ENCODE measurements around the gene DLG2. TPM values are rescaled to one million over a fixed set of nuclear protein-coding genes. Genes with fewer than 3 reads are reported as not detected.

Gene DLG2
- polyA plus RNA-seq, 1 donor = 8.1 TPM

- no peak overlapping the region for H3K4me3 ChIP-seq (ENCODE audit: low read length)
- no peaks in the 10 kb centered on the region for H3K36me3 ChIP-seq (ENCODE audit: control insufficient read depth, insufficient read depth, low read length)
- no peaks in the 10 kb centered on the region for H3K27me3 ChIP-seq (ENCODE audit: control insufficient read depth, insufficient read depth, low read length)
- no peak overlapping the region for H3K27ac ChIP-seq (ENCODE audit: low read length)
- no peaks in the 10 kb centered on the region for H3K4me1 ChIP-seq (ENCODE audit: control insufficient read depth, insufficient read depth, low read length)
- DNase-seq = no peak
- no peaks in the 10 kb centered on the region for H3K9me3 ChIP-seq (ENCODE audit: control insufficient read depth, low read depth, low read length)
Observed at GRCh38 chr11:84626256-84626655, 1000.9 kb downstream of the DLG2 start.

GRCh38 chr11:84612645-84613044, 1014.5 kb downstream of the DLG2 start:
- Histone ChIP-seq H3K27ac (ENCODE audit: low read length) (no peak overlapping the region), H3K4me3 (ENCODE audit: low read length) (no peak overlapping the region), H3K9me3 (ENCODE audit: control insufficient read depth, low read depth, low read length) (no peaks in the 10 kb centered on the region), H3K4me1 (ENCODE audit: control insufficient read depth, insufficient read depth, low read length) (no peaks in the 10 kb centered on the region), H3K27me3 (ENCODE audit: control insufficient read depth, insufficient read depth, low read length) (no peaks in the 10 kb centered on the region), H3K36me3 (ENCODE audit: control insufficient read depth, insufficient read depth, low read length) (no peaks in the 10 kb centered on the region)
- 100% methylated on average over 1 of the region's 2 CpGs for WGBS (ENCODE audit: insufficient coverage, low lambda C conversion rate)
- DNase-seq = no peak

DNA sequence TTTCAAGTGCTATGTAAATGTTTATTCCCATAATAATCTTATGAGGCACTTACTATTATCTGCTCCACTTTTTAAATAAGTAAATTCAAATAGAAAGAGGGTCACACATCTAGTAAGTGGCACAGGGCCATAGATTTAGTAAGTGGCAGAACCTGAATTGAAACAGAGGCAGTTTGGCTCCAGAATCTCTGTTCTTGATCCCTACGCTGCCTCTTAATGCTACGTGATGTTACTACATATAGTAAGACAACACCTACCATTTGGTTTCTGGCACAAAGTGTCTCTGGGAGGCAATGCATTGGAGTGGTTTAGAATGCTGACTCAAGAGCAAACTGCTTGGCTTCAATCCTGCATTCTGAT, 1018.3 kb downstream of the DLG2 start:
- no peak for DNase-seq
- 100% methylated on average over 2 of the region's 2 CpGs for WGBS (ENCODE audit: insufficient coverage, low lambda C conversion rate)
- no peaks in the 10 kb centered on the region for H3K27me3 ChIP-seq (ENCODE audit: control insufficient read depth, insufficient read depth, low read length)
- no peak overlapping the region for H3K27ac ChIP-seq (ENCODE audit: low read length)
- H3K4me3 ChIP-seq (ENCODE audit: low read length) = no peak overlapping the region
- H3K36me3 ChIP-seq (ENCODE audit: control insufficient read depth, insufficient read depth, low read length) = no peaks in the 10 kb centered on the region
- H3K4me1 ChIP-seq (ENCODE audit: control insufficient read depth, insufficient read depth, low read length) = no peaks in the 10 kb centered on the region
- no peaks in the 10 kb centered on the region for H3K9me3 ChIP-seq (ENCODE audit: control insufficient read depth, low read depth, low read length)

- no peak overlapping the region for H3K27ac ChIP-seq (ENCODE audit: low read length)
- H3K4me3 ChIP-seq (ENCODE audit: low read length) = no peak overlapping the region
- H3K9me3 ChIP-seq (ENCODE audit: control insufficient read depth, low read depth, low read length) = no peaks in the 10 kb centered on the region
- no peaks in the 10 kb centered on the region for H3K27me3 ChIP-seq (ENCODE audit: control insufficient read depth, insufficient read depth, low read length)
- 80% methylated on average over 1 of the region's 5 CpGs for WGBS (ENCODE audit: insufficient coverage, low lambda C conversion rate)
- no peaks in the 10 kb centered on the region for H3K4me1 ChIP-seq (ENCODE audit: control insufficient read depth, insufficient read depth, low read length)
- no peak for DNase-seq
- no peaks in the 10 kb centered on the region for H3K36me3 ChIP-seq (ENCODE audit: control insufficient read depth, insufficient read depth, low read length)
Observed at GRCh38 chr11:84607975-84608836, 1018.9 kb downstream of the DLG2 start.

DNA sequence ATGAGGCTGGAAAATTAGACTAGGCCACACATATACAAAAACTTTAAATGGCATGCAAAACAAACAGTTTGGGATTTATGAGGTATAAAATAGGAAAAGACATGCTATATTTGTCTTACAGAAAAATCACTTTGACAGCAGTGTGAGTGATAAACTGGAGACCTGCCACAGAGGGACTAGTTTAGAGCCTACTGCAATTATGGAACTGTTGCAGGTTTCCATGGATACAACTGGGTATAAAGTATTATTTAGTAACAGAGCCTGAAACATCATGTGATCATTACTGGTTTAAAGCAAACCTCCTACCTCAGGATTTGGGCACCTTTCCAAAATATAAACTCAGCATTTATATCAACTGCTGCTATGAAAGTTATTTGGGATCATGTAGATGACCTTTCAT, 1032.5 kb downstream of the DLG2 start:
- H3K4me1 ChIP-seq (ENCODE audit: control insufficient read depth, insufficient read depth, low read length) = no peaks in the 10 kb centered on the region
- H3K27me3 ChIP-seq (ENCODE audit: control insufficient read depth, insufficient read depth, low read length) = no peaks in the 10 kb centered on the region
- DNase-seq = no peak
- H3K36me3 ChIP-seq (ENCODE audit: control insufficient read depth, insufficient read depth, low read length) = no peaks in the 10 kb centered on the region
- no peak overlapping the region for H3K27ac ChIP-seq (ENCODE audit: low read length)
- H3K4me3 ChIP-seq (ENCODE audit: low read length) = no peak overlapping the region
- no peaks in the 10 kb centered on the region for H3K9me3 ChIP-seq (ENCODE audit: control insufficient read depth, low read depth, low read length)

GRCh38 chr11:84590106-84590505, 1037.0 kb downstream of the DLG2 start:
- Histone ChIP-seq H3K27ac (ENCODE audit: low read length) (no peak overlapping the region), H3K9me3 (ENCODE audit: control insufficient read depth, low read depth, low read length) (no peaks in the 10 kb centered on the region), H3K27me3 (ENCODE audit: control insufficient read depth, insufficient read depth, low read length) (no peaks in the 10 kb centered on the region), H3K4me1 (ENCODE audit: control insufficient read depth, insufficient read depth, low read length) (no peaks in the 10 kb centered on the region), H3K36me3 (ENCODE audit: control insufficient read depth, insufficient read depth, low read length) (no peaks in the 10 kb centered on the region), H3K4me3 (ENCODE audit: low read length) (no peak overlapping the region)
- WGBS (ENCODE audit: insufficient coverage, low lambda C conversion rate) = 47% methylated on average over 2 of the region's 2 CpGs
- DNase-seq = no peak

- DNase-seq = no peak
- Histone ChIP-seq H3K9me3 (ENCODE audit: control insufficient read depth, low read depth, low read length) (no peaks in the 10 kb centered on the region), H3K4me1 (ENCODE audit: control insufficient read depth, insufficient read depth, low read length) (no peaks in the 10 kb centered on the region), H3K36me3 (ENCODE audit: control insufficient read depth, insufficient read depth, low read length) (no peaks in the 10 kb centered on the region), H3K4me3 (ENCODE audit: low read length) (no peak overlapping the region), H3K27ac (ENCODE audit: low read length) (no peak overlapping the region), H3K27me3 (ENCODE audit: control insufficient read depth, insufficient read depth, low read length) (no peaks in the 10 kb centered on the region)
- WGBS (ENCODE audit: insufficient coverage, low lambda C conversion rate) = 33% methylated on average over 1 of the region's 4 CpGs
Observed at GRCh38 chr11:84588131-84588829, 1038.9 kb downstream of the DLG2 start.

GRCh38 chr11:84583106-84583505, 1044.0 kb downstream of the DLG2 start:
- no peak for DNase-seq
- WGBS (ENCODE audit: insufficient coverage, low lambda C conversion rate) = 100% methylated on average over 1 of the region's 1 CpG
- H3K36me3 ChIP-seq (ENCODE audit: control insufficient read depth, insufficient read depth, low read length) = no peaks in the 10 kb centered on the region
- no peaks in the 10 kb centered on the region for H3K27me3 ChIP-seq (ENCODE audit: control insufficient read depth, insufficient read depth, low read length)
- no peaks in the 10 kb centered on the region for H3K9me3 ChIP-seq (ENCODE audit: control insufficient read depth, low read depth, low read length)
- H3K27ac ChIP-seq (ENCODE audit: low read length) = no peak overlapping the region
- no peaks in the 10 kb centered on the region for H3K4me1 ChIP-seq (ENCODE audit: control insufficient read depth, insufficient read depth, low read length)
- H3K4me3 ChIP-seq (ENCODE audit: low read length) = no peak overlapping the region

GRCh38 chr11:84581083-84581482, 1046.1 kb downstream of the DLG2 start:
- Histone ChIP-seq H3K36me3 (ENCODE audit: control insufficient read depth, insufficient read depth, low read length) (no peaks in the 10 kb centered on the region), H3K9me3 (ENCODE audit: control insufficient read depth, low read depth, low read length) (no peaks in the 10 kb centered on the region)

DNA sequence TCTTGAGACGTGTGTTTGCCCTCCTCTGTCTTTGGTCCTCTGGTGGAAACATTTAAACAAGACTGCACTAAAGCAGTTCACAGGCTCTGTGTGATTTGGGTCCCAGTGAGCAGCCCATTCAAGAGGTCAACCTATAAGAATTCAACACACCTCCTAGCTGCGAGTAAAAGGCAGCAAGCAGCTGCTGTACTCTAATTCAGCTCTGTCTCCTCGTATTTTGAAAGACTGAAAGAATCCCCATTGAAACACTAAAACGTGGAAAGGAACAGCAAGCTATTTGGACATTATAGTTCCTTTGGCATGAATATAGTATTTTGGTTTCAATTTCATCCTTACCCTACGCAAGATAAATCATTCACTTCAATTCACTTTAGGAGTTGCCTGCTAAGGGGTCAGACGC, 1046.7 kb downstream of the DLG2 start:
- Histone ChIP-seq H3K36me3 (ENCODE audit: control insufficient read depth, insufficient read depth, low read length) (no peaks in the 10 kb centered on the region), H3K27me3 (ENCODE audit: control insufficient read depth, insufficient read depth, low read length) (no peaks in the 10 kb centered on the region), H3K4me3 (ENCODE audit: low read length) (no peak overlapping the region), H3K27ac (ENCODE audit: low read length) (no peak overlapping the region), H3K9me3 (ENCODE audit: control insufficient read depth, low read depth, low read length) (no peaks in the 10 kb centered on the region), H3K4me1 (ENCODE audit: control insufficient read depth, insufficient read depth, low read length) (no peaks in the 10 kb centered on the region)
- no peak for DNase-seq
- WGBS (ENCODE audit: insufficient coverage, low lambda C conversion rate) = 47% methylated on average over 2 of the region's 6 CpGs

More at GRCh38 chr11:84581083-84581482, 1046.1 kb downstream of the DLG2 start:
- Histone ChIP-seq H3K4me3 (ENCODE audit: low read length) (no peak overlapping the region), H3K27ac (ENCODE audit: low read length) (no peak overlapping the region), H3K4me1 (ENCODE audit: control insufficient read depth, insufficient read depth, low read length) (no peaks in the 10 kb centered on the region), H3K27me3 (ENCODE audit: control insufficient read depth, insufficient read depth, low read length) (no peaks in the 10 kb centered on the region)
- WGBS (ENCODE audit: insufficient coverage, low lambda C conversion rate) = 45% methylated on average over 2 of the region's 3 CpGs
- no peak for DNase-seq

GRCh38 chr11:84573868-84574267, 1053.3 kb downstream of the DLG2 start:
- H3K4me3 ChIP-seq (ENCODE audit: low read length) = no peak overlapping the region
- no peak overlapping the region for H3K27ac ChIP-seq (ENCODE audit: low read length)
- WGBS (ENCODE audit: insufficient coverage, low lambda C conversion rate) = no CpG with 5 or more reads among the region's 1 CpG
- no peaks in the 10 kb centered on the region for H3K4me1 ChIP-seq (ENCODE audit: control insufficient read depth, insufficient read depth, low read length)
- H3K36me3 ChIP-seq (ENCODE audit: control insufficient read depth, insufficient read depth, low read length) = no peaks in the 10 kb centered on the region
- DNase-seq = no peak
- H3K9me3 ChIP-seq (ENCODE audit: control insufficient read depth, low read depth, low read length) = no peaks in the 10 kb centered on the region
- no peaks in the 10 kb centered on the region for H3K27me3 ChIP-seq (ENCODE audit: control insufficient read depth, insufficient read depth, low read length)
